Measurements from ENCODE around the gene AMH. TPM values are rescaled to one million over a fixed set of nuclear protein-coding genes. Genes with fewer than 3 reads are reported as not detected.
A peak's percentile ranks its signal among the peaks of the same experiment; 100 is the strongest.

AMH gene
- total and polyA plus RNA-seq, 7 experiments from 2014 or later, result 0.37 to 12.9 (median 4.6) TPM; not detected in 2

DNA sequence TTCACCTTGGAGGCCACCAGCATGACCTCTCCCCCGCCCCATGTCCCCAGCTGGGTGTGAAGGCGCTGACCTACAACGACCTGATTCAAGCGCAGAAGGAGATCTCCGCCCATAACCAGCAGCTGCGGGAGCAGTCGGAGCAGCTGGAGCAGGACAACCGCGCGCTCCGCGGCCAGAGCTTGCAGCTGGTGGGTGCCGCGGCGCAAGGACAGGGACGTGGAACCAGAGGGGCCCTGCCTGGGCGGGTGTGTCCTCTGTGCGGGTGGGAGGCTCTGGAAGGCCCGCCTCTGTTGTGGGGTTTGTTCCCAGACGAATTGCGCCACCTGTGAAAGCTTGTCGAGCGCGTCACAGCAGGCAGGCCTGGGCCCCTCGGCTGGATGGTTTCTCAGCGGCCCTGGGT, 35.3 kb upstream of the AMH start:
- Mint-ChIP-seq H3K4me1 (peaks cover 5 to 18% (median 16%) of the 10 kb centered on the region in 7 donors), H3K27ac (no peak overlapping the region), H3K9me3 (no peaks in the 10 kb centered on the region), H3K27me3 (no peaks in the 10 kb centered on the region), H3K4me3 (no peak overlapping the region), H3K36me3 (peaks cover 3 to 16% (median 10%) of the 10 kb centered on the region in 5 donors)
- ATAC-seq (no peak), DNase-seq (no peak)
- Histone ChIP-seq H3K4me1 (ENCODE audit: control insufficient read depth in 2 of 2, insufficient read depth in 2 of 2, low read length in 2 of 2) (no peaks in the 10 kb centered on the region), H3K27me3 (ENCODE audit: control insufficient read depth in 2 of 2, insufficient read depth in 2 of 2, low read length in 2 of 2) (no peaks in the 10 kb centered on the region), H3K36me3 (ENCODE audit: control insufficient read depth in 2 of 3, insufficient read depth in 3 of 3, low read length in 3 of 3) (peaks cover 0 to 92% (median under 1%) of the 10 kb centered on the region in 3 experiments), H3K9me3 (ENCODE audit: control insufficient read depth in 2 of 3, low read length in 3 of 3) (no peaks in the 10 kb centered on the region), H3K27ac (ENCODE audit: low read depth, low read length) (no peak overlapping the region), H3K4me3 (ENCODE audit: low read length) (no peak overlapping the region)
- POLR2A ChIA-PET, result no interaction called here
- CTCF ChIA-PET, result no interaction called here
- intact Hi-C loops (cut with micrococcal nuclease), result loop anchor here in 1 of 2 donors (2.0 kb wide), 1 partner anchor 57 kb away; no protein-coding TSS in a partner anchor

- DNase-seq, result no peak
- no peaks in the 10 kb centered on the region for H3K9me3 Mint-ChIP-seq
- no peaks in the 10 kb centered on the region for H3K27me3 Mint-ChIP-seq
- Histone ChIP-seq H3K27me3 (ENCODE audit: control insufficient read depth in 2 of 2, insufficient read depth in 2 of 2, low read length in 2 of 2) (no peaks in the 10 kb centered on the region), H3K27ac (ENCODE audit: low read depth, low read length) (no peak overlapping the region), H3K4me1 (ENCODE audit: control insufficient read depth in 2 of 2, insufficient read depth in 2 of 2, low read length in 2 of 2) (no peaks in the 10 kb centered on the region), H3K36me3 (ENCODE audit: control insufficient read depth in 2 of 3, insufficient read depth in 3 of 3, low read length in 3 of 3) (peaks cover 0 to 89% (median 0%) of the 10 kb centered on the region in 3 experiments), H3K4me3 (ENCODE audit: low read length) (no peak overlapping the region), H3K9me3 (ENCODE audit: control insufficient read depth in 2 of 3, low read length in 3 of 3) (no peaks in the 10 kb centered on the region)
- intact Hi-C loops (cut with micrococcal nuclease), result loop anchor here in 1 of 2 donors (2.0 kb wide), 1 partner anchor 57 kb away; no protein-coding TSS in a partner anchor
- H3K27ac Mint-ChIP-seq, result peak overlapping the region in 1 of 9 donors; percentile 80
- H3K4me1 Mint-ChIP-seq, result peaks cover 5 to 18% (median 16%) of the 10 kb centered on the region in 7 donors
- POLR2A ChIA-PET, result no interaction called here
- no peak for ATAC-seq
- peak overlapping the region in 2 of 10 donors; percentile 72 to 73 for H3K4me3 Mint-ChIP-seq
- H3K36me3 Mint-ChIP-seq, result peaks cover 3 to 16% (median 10%) of the 10 kb centered on the region in 5 donors
- CTCF ChIA-PET, result no interaction called here
Measured at GRCh38 chr19:2214251-2214650, 34.9 kb upstream of the AMH start.

- H3K4me1 ChIP-seq (ENCODE audit: control insufficient read depth in 2 of 2, insufficient read depth in 2 of 2, low read length in 2 of 2), result no peaks in the 10 kb centered on the region
- ATAC-seq (peak; percentile 68), DNase-seq (peak in 7 of 9 donors; percentile 39 to 58 (median 49))
- CTCF ChIA-PET, result interaction anchor here (0.6 to 0.7 kb wide), 2 partner anchors 15 to 346 kb away, joined by 3 to 4 read pairs; no protein-coding TSS in a partner anchor
- no peaks in the 10 kb centered on the region for H3K27me3 ChIP-seq (ENCODE audit: control insufficient read depth in 2 of 2, insufficient read depth in 2 of 2, low read length in 2 of 2)
- Mint-ChIP-seq H3K36me3 (peaks cover 3 to 16% (median 10%) of the 10 kb centered on the region in 5 donors), H3K9me3 (no peaks in the 10 kb centered on the region), H3K27me3 (no peaks in the 10 kb centered on the region), H3K4me1 (peaks cover 5 to 18% (median 16%) of the 10 kb centered on the region in 7 donors), H3K27ac (peak overlapping the region in 8 of 9 donors; percentile 74 to 90 (median 82)), H3K4me3 (peak overlapping the region; percentile 28 to 74 (median 68))
- POLR2A ChIA-PET, result interaction anchor here (0.6 to 1.4 kb wide), 2 partner anchors 25 to 64 kb away, joined by 3 read pairs; partner anchors contain the start of gene AP3D1
- H3K27ac ChIP-seq (ENCODE audit: low read depth, low read length), result peak overlapping the region; percentile 55
- H3K4me3 ChIP-seq (ENCODE audit: low read length), result no peak overlapping the region
- intact Hi-C loops (cut with micrococcal nuclease), result loop anchor here in 1 of 2 donors (2.0 kb wide), 1 partner anchor 59 kb away; no protein-coding TSS in a partner anchor
- peaks cover 0 to 90% (median 3%) of the 10 kb centered on the region in 3 experiments for H3K36me3 ChIP-seq (ENCODE audit: control insufficient read depth in 2 of 3, insufficient read depth in 3 of 3, low read length in 3 of 3)
- no peaks in the 10 kb centered on the region for H3K9me3 ChIP-seq (ENCODE audit: control insufficient read depth in 2 of 3, low read length in 3 of 3)
Measured at GRCh38 chr19:2215281-2215751, 33.8 kb upstream of the AMH start.

- Mint-ChIP-seq H3K27ac (peak overlapping the region in 4 of 9 donors; percentile 1 to 90 (median 73)), H3K9me3 (no peaks in the 10 kb centered on the region), H3K4me3 (no peak overlapping the region), H3K4me1 (peaks cover 5 to 18% (median 16%) of the 10 kb centered on the region in 7 donors), H3K36me3 (peaks cover 3 to 15% (median 9%) of the 10 kb centered on the region in 5 donors), H3K27me3 (no peaks in the 10 kb centered on the region)
- Histone ChIP-seq H3K27ac (ENCODE audit: low read depth, low read length) (peak overlapping the region; percentile 55), H3K4me1 (ENCODE audit: control insufficient read depth in 2 of 2, insufficient read depth in 2 of 2, low read length in 2 of 2) (no peaks in the 10 kb centered on the region), H3K36me3 (ENCODE audit: control insufficient read depth in 2 of 3, insufficient read depth in 3 of 3, low read length in 3 of 3) (peaks cover 0 to 87% (median 6%) of the 10 kb centered on the region in 3 experiments), H3K9me3 (ENCODE audit: control insufficient read depth in 2 of 3, low read length in 3 of 3) (no peaks in the 10 kb centered on the region), H3K27me3 (ENCODE audit: control insufficient read depth in 2 of 2, insufficient read depth in 2 of 2, low read length in 2 of 2) (no peaks in the 10 kb centered on the region), H3K4me3 (ENCODE audit: low read length) (no peak overlapping the region)
- intact Hi-C loops (cut with micrococcal nuclease), result no loop called here
- ATAC-seq (no peak), DNase-seq (no peak)
- ChIA-PET POLR2A (no interaction called here), CTCF (no interaction called here)
Measured at GRCh38 chr19:2216361-2217225, 32.5 kb upstream of the AMH start.

DNA sequence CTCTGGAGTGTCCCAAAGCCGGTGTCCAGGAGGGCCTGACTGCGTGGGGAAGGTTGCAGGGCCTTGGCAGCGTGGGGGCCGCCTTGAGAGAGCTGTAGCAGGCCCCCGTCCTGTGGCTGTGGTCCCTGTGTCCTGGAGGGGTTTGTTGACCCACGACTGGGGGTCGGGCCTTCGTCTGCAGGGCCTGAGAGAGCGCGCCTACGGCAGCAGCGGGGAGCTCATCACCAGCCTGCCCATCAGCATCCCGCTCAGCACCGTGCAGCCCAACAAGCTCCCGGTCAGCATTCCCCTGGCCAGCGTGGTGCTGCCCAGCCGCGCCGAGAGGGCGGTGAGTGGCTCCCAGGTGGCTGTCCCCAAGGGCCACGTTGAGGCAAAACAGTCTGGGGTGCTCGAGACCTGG, 31.5 kb upstream of the AMH start:
- H3K27ac ChIP-seq (ENCODE audit: low read depth, low read length), result no peak overlapping the region
- no peaks in the 10 kb centered on the region for H3K27me3 ChIP-seq (ENCODE audit: control insufficient read depth in 2 of 2, insufficient read depth in 2 of 2, low read length in 2 of 2)
- H3K4me3 ChIP-seq (ENCODE audit: low read length), result no peak overlapping the region
- H3K4me1 ChIP-seq (ENCODE audit: control insufficient read depth in 2 of 2, insufficient read depth in 2 of 2, low read length in 2 of 2), result no peaks in the 10 kb centered on the region
- Mint-ChIP-seq H3K36me3 (peaks cover 3 to 10% (median 6%) of the 10 kb centered on the region in 5 donors), H3K27ac (no peak overlapping the region), H3K4me1 (peaks cover 3 to 18% (median 16%) of the 10 kb centered on the region in 7 donors), H3K9me3 (no peaks in the 10 kb centered on the region), H3K27me3 (no peaks in the 10 kb centered on the region), H3K4me3 (no peak overlapping the region)
- POLR2A ChIA-PET, result interaction anchor here (0.5 kb wide), 1 partner anchor 41 kb away, joined by 6 read pairs; no protein-coding TSS in a partner anchor
- no peaks in the 10 kb centered on the region for H3K9me3 ChIP-seq (ENCODE audit: control insufficient read depth in 2 of 3, low read length in 3 of 3)
- intact Hi-C loops (cut with micrococcal nuclease), result no loop called here
- H3K36me3 ChIP-seq (ENCODE audit: control insufficient read depth in 2 of 3, insufficient read depth in 3 of 3, low read length in 3 of 3), result peaks cover 0 to 87% (median 6%) of the 10 kb centered on the region in 3 experiments
- DNase-seq, result no peak
- CTCF ChIA-PET, result no interaction called here
- no peak for ATAC-seq

DNA sequence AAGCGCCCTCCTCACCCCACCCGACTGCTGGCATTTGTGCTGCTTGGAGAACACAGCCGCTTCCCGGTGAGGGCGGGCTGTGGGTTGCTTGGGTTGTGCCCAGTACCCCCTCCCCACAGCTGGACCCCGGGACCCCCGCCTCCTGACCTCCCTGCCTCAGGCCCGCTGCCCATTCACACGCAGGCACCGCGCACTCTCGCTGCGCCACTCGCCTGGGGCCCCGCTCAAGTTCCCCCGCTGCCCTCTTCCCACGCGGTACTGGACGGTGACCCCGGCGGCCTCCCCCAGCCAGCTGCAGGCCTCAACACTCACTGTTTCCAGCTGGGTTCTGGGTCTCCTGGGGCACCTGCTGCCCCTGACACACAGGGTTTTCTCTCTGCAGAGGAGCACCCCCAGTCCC, 29.4 kb upstream of the AMH start:
- no peak overlapping the region for H3K27ac ChIP-seq (ENCODE audit: low read depth, low read length)
- Mint-ChIP-seq H3K36me3 (peaks cover 2 to 18% (median 4%) of the 10 kb centered on the region in 5 donors), H3K4me1 (peaks cover under 1 to 17% (median 13%) of the 10 kb centered on the region in 7 donors), H3K4me3 (no peak overlapping the region), H3K27ac (no peak overlapping the region), H3K27me3 (no peaks in the 10 kb centered on the region), H3K9me3 (no peaks in the 10 kb centered on the region)
- intact Hi-C loops (cut with micrococcal nuclease), result no loop called here
- H3K9me3 ChIP-seq (ENCODE audit: control insufficient read depth in 2 of 3, low read length in 3 of 3), result no peaks in the 10 kb centered on the region
- no peaks in the 10 kb centered on the region for H3K27me3 ChIP-seq (ENCODE audit: control insufficient read depth in 2 of 2, insufficient read depth in 2 of 2, low read length in 2 of 2)
- DNase-seq (no peak), ATAC-seq (no peak)
- peaks cover 0 to 83% (median 6%) of the 10 kb centered on the region in 3 experiments for H3K36me3 ChIP-seq (ENCODE audit: control insufficient read depth in 2 of 3, insufficient read depth in 3 of 3, low read length in 3 of 3)
- peaks cover 0 to 6% of the 10 kb centered on the region in 2 donors for H3K4me1 ChIP-seq (ENCODE audit: control insufficient read depth in 2 of 2, insufficient read depth in 2 of 2, low read length in 2 of 2)
- no peak overlapping the region for H3K4me3 ChIP-seq (ENCODE audit: low read length)
- ChIA-PET CTCF (no interaction called here), POLR2A (interaction anchor here (1.2 kb wide), 1 partner anchor 8 kb away, joined by 4 read pairs; no protein-coding TSS in a partner anchor)
